Heart left ventricle (tissue), 16 donors: ENCODE measurements around the gene SETD7. TPM values are rescaled to one million over a fixed set of nuclear protein-coding genes. Genes with fewer than 3 reads are reported as not detected.

ENCODE experiments used
- ATAC-seq, 4 donors: fragments of 200-7000 bp; cut with Tn5 transposase; one replicate each; pipeline ENCODE4 v1.9.1; 2020 to 2022; ENCODE audit warnings: moderate library complexity in 4 of 4, mild to moderate bottlenecking in 3 of 4, moderate number of reproducible peaks in 1 of 4
- DNase-seq, 5 donors: peaks; one replicate each; pipeline ENCODE4 v3.0.0-alpha.2; 2020
- H3K27ac ChIP-seq, 12 donors: fragments of 200-600 bp; sonication (generic) in 4 of 12; one replicate each; pipeline versions ENCODE4 v1.5.0 to v1.8.0; 2016 to 2022; ENCODE audit warnings: mild to moderate bottlenecking in 2 of 12
- H3K27me3 ChIP-seq, 9 donors: fragments of 200-600 bp; sonication (generic) in 2 of 9; one replicate each; pipeline versions ENCODE4 v1.5.1 to v1.8.0; 2016 to 2022; ENCODE audit warnings: mild to moderate bottlenecking in 3 of 9
- H3K36me3 ChIP-seq, 9 donors: fragments of 200-600 bp; sonication (generic) in 2 of 9; one replicate each; pipeline versions ENCODE4 v1.5.0 to v1.8.0; 2018 to 2022; ENCODE audit warnings: mild to moderate bottlenecking in 2 of 9
- H3K4me1 ChIP-seq, 12 donors: fragments of 200-600 bp; sonication (generic) in 4 of 12; one replicate each; pipeline versions ENCODE4 v1.5.0 to v1.8.0; 2016 to 2022; ENCODE audit warnings: mild to moderate bottlenecking in 3 of 12
- H3K4me3 ChIP-seq, 12 donors: fragments of 200-600 bp; sonication (generic) in 4 of 12; one replicate each; pipeline versions ENCODE4 v1.5.0 to v1.8.0; 2017 to 2022; ENCODE audit warnings: mild to moderate bottlenecking in 9 of 12, moderate library complexity in 4 of 12
- H3K9me3 ChIP-seq, 12 donors: fragments of 200-600 bp; sonication (generic) in 4 of 12; one replicate each; pipeline versions ENCODE4 v1.5.0 to v1.8.0; 2016 to 2022; ENCODE audit warnings: mild to moderate bottlenecking in 1 of 12
- POLR2A ChIP-seq, 2 donors: fragments of 450-650 bp; IDR thresholded peaks; one replicate each; pipeline ENCODE4 v1.6.1; 2017; ENCODE audit warnings: antibody characterized with exemption in 2 of 2, mild to moderate bottlenecking in 2 of 2, moderate library complexity in 2 of 2
- WGBS, 4 donors: extraction: QIAGEN DNeasy Blood & Tissue Kit in 2 of 4; methylation state at CpG; one replicate each; pipeline versions ENCODE4 v1.1.5 to v1.1.7; 2013 to 2018; 5-methylcytosine and 5-hydroxymethylcytosine counted together
- intact Hi-C, 10 donors: fragments of 100-400 bp; cut with DNase I; formaldehyde crosslinking; loops; one replicate each; pipeline versions ENCODE4 v1.11.1 to v1.14.2; 2022
- polyA plus RNA-seq, 2 donors: library from polyadenylated mRNA; stranded (reverse); fragments of 200-250 nt; gene quantifications; one replicate each; pipeline ENCODE4 v1.2.3, GENCODE V29; 2013
- total RNA-seq, 9 donors: library from RNA; depleted of rRNA in 2 of 9; stranded (reverse); fragments of >200 nt in 2 of 9; fragmentation: NEBNext Ultra II Directional in 3 of 9; extraction: Animal tissue kit (Norgen Biotek cat#: 25700) in 3 of 9; gene quantifications; one replicate each; pipeline versions ENCODE4 v1.1.0 to v1.2.4, GENCODE V29; 2016 to 2023
- TF ChIP-seq, protein P1 (sequence below), 12 donors: fragments of 200-600 bp; sonication (generic) in 4 of 12; IDR thresholded peaks; one replicate each; pipeline versions ENCODE4 v1.5.0 to v1.8.0; 2018 to 2022; ENCODE audit warnings: antibody characterized with exemption in 12 of 12, mild to moderate bottlenecking in 5 of 12
- donor health status: ischemic (EF 13 %, LVEDD 7.1; RV severe dilation, severe dysfunction).
- donor health status: healthy with polysubstance abuse.
- donor health status: DM: no; HTN: yes; CAD: no.
- donor health status: DM: no; HTN: no; CAD: no.
- donor health status: ischemic (EF 25% LVEDD 6.9; RV normal size, moderate dysfunction).
- donor health status: ischemic (EF 25% LVEDD 5.7; RV mildly dilated, moderate dysfunction).
- donor health status: healthy.
- donor health status: DM: yes; HTN: yes; CAD: no.
- donor health status: ischemic (EF 35%, LVEDD 5.7; RV mildly dilated, moderate dysfunction).
- donor health status: nonischemic (EF 11% LVEDD 7.7; RV severe dilation, severe dysfunction).
- donor health status: DM: yes; HTN: yes; CAD: no.
- donor health status: PGD.
- donor health status: ischemic (EF 29% LVEDD 5.4; RV normal size, mild dysfunction).
- donor health status: nonischemic (EF 23%, LVEDD 6.1; RV moderate dilation, normal function).

The SETD7 gene
- total and polyA plus RNA-seq, 11 donors, result 11.2 to 78.6 (median 58.0) TPM

DNA sequence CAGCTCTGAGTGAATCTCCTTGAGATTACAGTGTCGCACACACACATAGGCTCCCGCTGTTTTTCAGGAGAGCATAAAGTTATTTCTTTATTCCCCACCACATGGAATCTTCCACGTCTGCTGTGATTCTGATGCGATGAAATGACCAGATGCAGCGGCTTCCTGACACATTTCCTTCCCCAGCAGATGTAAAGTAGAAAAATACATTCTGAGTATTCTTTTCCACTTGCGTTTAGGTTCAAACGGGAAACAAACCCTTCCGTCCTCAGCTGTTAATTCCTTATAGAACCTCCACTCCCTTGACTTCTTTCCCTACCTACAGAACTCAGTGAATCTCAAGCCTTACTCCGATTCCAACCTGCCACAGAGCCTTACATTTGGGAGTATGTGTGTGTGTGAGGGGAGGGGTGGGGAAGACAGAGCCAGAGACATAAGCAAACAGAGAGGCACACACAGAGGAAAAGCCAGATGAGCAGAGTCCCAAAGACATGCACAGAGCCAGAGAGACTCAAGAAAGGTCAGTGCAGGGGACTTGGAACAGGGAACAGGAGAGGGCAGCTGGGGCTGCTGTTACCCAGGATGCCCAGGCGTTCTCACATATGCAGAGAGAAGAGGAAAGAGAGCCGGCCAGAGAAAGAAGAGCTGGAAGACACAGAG is 47.3 kb downstream of the SETD7 start:
- intact Hi-C loops, result loop anchor here in 5 of 10 donors (1.0 to 10.0 kb wide), 5 partner anchors 44 to 126 kb away; no protein-coding TSS in a partner anchor
- Histone ChIP-seq H3K9me3 (peaks cover 0 to 2% (median 0%) of the 10 kb centered on the region in 12 donors), H3K27ac (peak overlapping the region in 7 of 12 donors; percentile 6 to 47 (median 16)), H3K27me3 (no peaks in the 10 kb centered on the region), H3K4me1 (peaks cover 0 to 22% (median 8%) of the 10 kb centered on the region in 12 donors), H3K4me3 (no peak overlapping the region), H3K36me3 (peaks cover 0 to 85% (median 76%) of the 10 kb centered on the region in 9 donors)
- ATAC-seq (peak in 1 of 4 donors; percentile 28), DNase-seq (no peak)
- no peak for TF ChIP-seq POLR2A (IDR thresholded peaks at IDR 0.05)
- TF ChIP-seq, protein P1, sequence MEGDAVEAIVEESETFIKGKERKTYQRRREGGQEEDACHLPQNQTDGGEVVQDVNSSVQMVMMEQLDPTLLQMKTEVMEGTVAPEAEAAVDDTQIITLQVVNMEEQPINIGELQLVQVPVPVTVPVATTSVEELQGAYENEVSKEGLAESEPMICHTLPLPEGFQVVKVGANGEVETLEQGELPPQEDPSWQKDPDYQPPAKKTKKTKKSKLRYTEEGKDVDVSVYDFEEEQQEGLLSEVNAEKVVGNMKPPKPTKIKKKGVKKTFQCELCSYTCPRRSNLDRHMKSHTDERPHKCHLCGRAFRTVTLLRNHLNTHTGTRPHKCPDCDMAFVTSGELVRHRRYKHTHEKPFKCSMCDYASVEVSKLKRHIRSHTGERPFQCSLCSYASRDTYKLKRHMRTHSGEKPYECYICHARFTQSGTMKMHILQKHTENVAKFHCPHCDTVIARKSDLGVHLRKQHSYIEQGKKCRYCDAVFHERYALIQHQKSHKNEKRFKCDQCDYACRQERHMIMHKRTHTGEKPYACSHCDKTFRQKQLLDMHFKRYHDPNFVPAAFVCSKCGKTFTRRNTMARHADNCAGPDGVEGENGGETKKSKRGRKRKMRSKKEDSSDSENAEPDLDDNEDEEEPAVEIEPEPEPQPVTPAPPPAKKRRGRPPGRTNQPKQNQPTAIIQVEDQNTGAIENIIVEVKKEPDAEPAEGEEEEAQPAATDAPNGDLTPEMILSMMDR (IDR thresholded peaks at IDR 0.05), result no peak
- 67 to 73% (median 69%) methylated on average over 11 of the region's 11 CpGs for WGBS, 4 donors

DNA sequence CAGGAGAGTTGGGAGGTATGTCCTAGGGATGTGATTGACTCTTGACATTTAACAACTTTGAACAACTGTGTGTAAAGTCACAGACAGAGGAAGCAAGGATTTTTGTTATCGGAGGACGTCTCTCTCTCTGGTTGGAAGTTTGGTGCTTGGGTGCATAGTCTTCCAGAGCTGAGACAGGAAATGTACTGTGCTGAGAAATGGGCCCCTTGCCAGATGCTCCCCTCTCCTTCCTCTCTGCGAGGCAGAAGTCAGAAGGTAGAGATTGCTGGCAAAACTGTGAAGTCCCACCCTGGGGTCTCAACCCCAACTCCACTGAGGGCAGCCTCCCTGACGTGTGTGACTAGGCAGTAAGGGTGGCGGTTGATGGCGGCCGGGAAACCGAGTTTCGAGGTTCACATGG is 49.2 kb downstream of the SETD7 start:
- WGBS, 4 donors, result 74 to 77% (median 77%) methylated on average over 9 of the region's 9 CpGs
- Histone ChIP-seq H3K27ac (no peak overlapping the region), H3K9me3 (peaks cover 0 to 5% (median 0%) of the 10 kb centered on the region in 12 donors), H3K4me1 (peaks cover 0 to 22% (median 8%) of the 10 kb centered on the region in 12 donors), H3K27me3 (no peaks in the 10 kb centered on the region), H3K36me3 (peaks cover 0 to 69% (median 60%) of the 10 kb centered on the region in 9 donors), H3K4me3 (no peak overlapping the region)
- intact Hi-C loops, result loop anchor here in 4 of 10 donors (5.0 to 10.0 kb wide), 4 partner anchors 46 to 128 kb away; no protein-coding TSS in a partner anchor
- ATAC-seq (no peak), DNase-seq (peak in 1 of 5 donors; percentile 21)
- TF ChIP-seq, protein P1 (IDR thresholded peaks at IDR 0.05), result no peak
- no peak for TF ChIP-seq POLR2A (IDR thresholded peaks at IDR 0.05)

- intact Hi-C loops, result loop anchor here in 3 of 10 donors (10.0 kb wide), 2 partner anchors 89 to 131 kb away; no protein-coding TSS in a partner anchor
- ATAC-seq, result no peak
These were observed 52.3 kb downstream of the SETD7 start for GRCh38 chr4:139503622-139504166.

More at GRCh38 chr4:139503622-139504166, 52.3 kb downstream of the SETD7 start:
- no peak for DNase-seq
- no peak for TF ChIP-seq POLR2A (IDR thresholded peaks at IDR 0.05)
- TF ChIP-seq, protein P1 (IDR thresholded peaks at IDR 0.05), result no peak
- Histone ChIP-seq H3K27ac (no peak overlapping the region), H3K4me3 (no peak overlapping the region), H3K4me1 (peaks cover 0 to 11% (median 0%) of the 10 kb centered on the region in 12 donors), H3K9me3 (peaks cover 0 to 5% (median 0%) of the 10 kb centered on the region in 12 donors), H3K27me3 (no peaks in the 10 kb centered on the region), H3K36me3 (peaks cover 0 to 38% (median 30%) of the 10 kb centered on the region in 9 donors)
